Muscle of leg (tissue), 16 donors: ENCODE results near the gene GALNT9. TPM values are rescaled to one million over a fixed set of nuclear protein-coding genes. Genes with fewer than 3 reads are reported as not detected.
"Not testable (repeated sequence)": the region's sequence is repeated elsewhere in the genome, so short reads cannot be mapped to it uniquely, and the experiment has no call there.

ENCODE experiments used
- DNase-seq: peaks from one replicate; pipeline ENCODE4 v3.0.0; 2013
- H3K27ac ChIP-seq: one replicate; pipeline ENCODE4 v1.5.1; 2013; ENCODE audit warnings: mild to moderate bottlenecking, low read length, control low read depth
- H3K27me3 ChIP-seq: one replicate; pipeline ENCODE4 v1.6.1; 2013; ENCODE audit warnings: low read length; ENCODE audit not compliant: control insufficient read depth, insufficient read depth
- H3K36me3 ChIP-seq: one replicate; pipeline ENCODE4 v1.6.1; 2013; ENCODE audit warnings: low read length; ENCODE audit not compliant: control insufficient read depth, insufficient read depth
- H3K4me1 ChIP-seq: one replicate; pipeline ENCODE4 v1.6.1; 2013; ENCODE audit warnings: low read length; ENCODE audit not compliant: control insufficient read depth, insufficient read depth
- H3K4me3 ChIP-seq: one replicate; pipeline ENCODE4 v1.5.1; 2013; ENCODE audit warnings: low read length, control low read depth
- H3K9me3 ChIP-seq: replicated peaks from 2 replicates; pipeline ENCODE4 v1.6.1; 2013; ENCODE audit warnings: low read depth, low read length; ENCODE audit not compliant: control insufficient read depth
- WGBS: methylation state at CpG from one replicate; pipeline ENCODE4 v1.1.5; 2013; ENCODE audit warnings: missing lambda C conversion rate; ENCODE audit not compliant: insufficient coverage; 5-methylcytosine and 5-hydroxymethylcytosine counted together
- long read RNA-seq, 11 donors: transcript quantifications; one replicate each; lab custom pipeline, GENCODE V29; 2026
- polyA plus RNA-seq, 8 donors: library from polyadenylated mRNA; unstranded; fragments of 120-200 nt; gene quantifications; one replicate each; pipeline versions ENCODE4 v1.2.1 to v1.2.3, GENCODE V29; 2013; ENCODE audit warnings: inconsistent platforms in 1 of 8, low replicate concordance in 1 of 8; ENCODE audit not compliant: insufficient read length in 8 of 8, insufficient read depth in 1 of 8
- total RNA-seq: library from RNA; stranded (reverse); fragments of 120-200 nt; gene quantifications from one replicate; pipeline ENCODE4 v1.2.4, GENCODE V29; 2013

The GALNT9 gene
- total RNA-seq (0.93 TPM), polyA plus RNA-seq (1 to 10 TPM in 7 of 8 donors, under 1 TPM in 1; 0.91 to 3.0 (median 2.1) TPM)
- long read RNA-seq, donor 1 = 0 reads
- long read RNA-seq, donor 2 = 0 reads
- long read RNA-seq, donor 3, partial matches to known transcripts = 0 of 1 reads
- long read RNA-seq, donor 3, other reads (novel, unspliced or antisense) = 0 of 1 reads
- long read RNA-seq, donor 4 = 0 reads
- long read RNA-seq, donor 5, partial matches to known transcripts = 0 of 1 reads
- long read RNA-seq, donor 5, other reads (novel, unspliced or antisense) = 0 of 1 reads
- long read RNA-seq, donor 6 = 0 reads
- long read RNA-seq, donor 7, partial matches to known transcripts = 0 of 2 reads
- long read RNA-seq, donor 7, other reads (novel, unspliced or antisense) = 0 of 2 reads
- long read RNA-seq, donor 8 = 0 reads
- long read RNA-seq, donor 9, partial matches to known transcripts = 0 of 1 reads
- long read RNA-seq, donor 9, other reads (novel, unspliced or antisense) = 0 of 1 reads
- long read RNA-seq, donor 10 = 0 reads
- long read RNA-seq, donor 11 = 0 reads

GRCh38 chr12:132329036-132329719 is at the start of gene GALNT9:
Gene GALNT9 (minus strand): TSS chr12:132329589. CDS start chr12:132329203, 386 bp downstream.
- Histone ChIP-seq H3K27ac (no peak within 1 kb of the TSS), H3K27me3 (peaks cover 81% of the 10 kb centered on the region), H3K4me3 (no peak within 1 kb of the TSS), H3K9me3 (no peaks in the 10 kb centered on the region), H3K4me1 (no peaks in the 10 kb centered on the region), H3K36me3 (no peaks in the 10 kb centered on the region)
- 1% methylated on average over 54 of the region's 86 CpGs for WGBS
- DNase-seq = peak; percentile 40

GRCh38 chr12:132379057-132379456 is 49.7 kb upstream of the GALNT9 start:
- H3K27me3 ChIP-seq = peaks cover 57% of the 10 kb centered on the region
- H3K4me3 ChIP-seq, DNase-seq, H3K36me3 ChIP-seq, H3K27ac ChIP-seq, H3K4me1 ChIP-seq, H3K9me3 ChIP-seq: not testable (repeated sequence)
- WGBS = 85% methylated on average over 4 of the region's 6 CpGs

- Histone ChIP-seq H3K4me3 (no peak overlapping the region), H3K9me3 (no peaks in the 10 kb centered on the region), H3K27me3 (peaks cover 63% of the 10 kb centered on the region), H3K36me3 (no peaks in the 10 kb centered on the region), H3K4me1 (peaks cover 9% of the 10 kb centered on the region), H3K27ac (no peak overlapping the region)
- WGBS = 43% methylated on average over 2 of the region's 2 CpGs
- DNase-seq = no peak
These were observed 47.8 kb upstream of the GALNT9 start for GRCh38 chr12:132377147-132377546.

- WGBS = 75% methylated on average over 2 of the region's 10 CpGs
- no peak for DNase-seq
- peaks cover 4% of the 10 kb centered on the region for H3K9me3 ChIP-seq
- H3K27me3 ChIP-seq = peaks cover 61% of the 10 kb centered on the region
- peaks cover 9% of the 10 kb centered on the region for H3K4me1 ChIP-seq
- no peak overlapping the region for H3K27ac ChIP-seq
- H3K36me3 ChIP-seq = no peaks in the 10 kb centered on the region
- H3K4me3 ChIP-seq = no peak overlapping the region
These were observed 47.1 kb upstream of the GALNT9 start for GRCh38 chr12:132376464-132376830.

GRCh38 chr12:132375747-132376463 is 46.5 kb upstream of the GALNT9 start:
- 38% methylated on average over 17 of the region's 22 CpGs for WGBS
- no peak overlapping the region for H3K4me3 ChIP-seq
- H3K27ac ChIP-seq = no peak overlapping the region
- DNase-seq = no peak
- H3K36me3 ChIP-seq = no peaks in the 10 kb centered on the region
- peaks cover 9% of the 10 kb centered on the region for H3K4me1 ChIP-seq
- peaks cover 61% of the 10 kb centered on the region for H3K27me3 ChIP-seq
- H3K9me3 ChIP-seq = peaks cover 5% of the 10 kb centered on the region

- H3K9me3 ChIP-seq = peaks cover 5% of the 10 kb centered on the region
- peaks cover 9% of the 10 kb centered on the region for H3K4me1 ChIP-seq
- no peaks in the 10 kb centered on the region for H3K36me3 ChIP-seq
- H3K27ac ChIP-seq = no peak overlapping the region
- H3K27me3 ChIP-seq = peaks cover 64% of the 10 kb centered on the region
- WGBS = 82% methylated on average over 24 of the region's 28 CpGs
- no peak overlapping the region for H3K4me3 ChIP-seq
- no peak for DNase-seq
These were observed 45.4 kb upstream of the GALNT9 start for GRCh38 chr12:132374612-132375445.

- H3K4me1 ChIP-seq = peaks cover 9% of the 10 kb centered on the region
- H3K36me3 ChIP-seq = no peaks in the 10 kb centered on the region
- H3K9me3 ChIP-seq = peaks cover 5% of the 10 kb centered on the region
- no peak overlapping the region for H3K27ac ChIP-seq
- peak; percentile 30 for DNase-seq
- H3K4me3 ChIP-seq = no peak overlapping the region
- 24% methylated on average over 21 of the region's 28 CpGs for WGBS
- peaks cover 60% of the 10 kb centered on the region for H3K27me3 ChIP-seq
These were observed 44.7 kb upstream of the GALNT9 start for GRCh38 chr12:132373901-132374611.

- 66% methylated on average over 12 of the region's 18 CpGs for WGBS
- no peak for DNase-seq
- Histone ChIP-seq H3K36me3 (no peaks in the 10 kb centered on the region), H3K4me3 (no peak overlapping the region), H3K27ac (no peak overlapping the region), H3K4me1 (peaks cover 12% of the 10 kb centered on the region), H3K9me3 (peaks cover 8% of the 10 kb centered on the region), H3K27me3 (peaks cover 40% of the 10 kb centered on the region)
These were observed 38.5 kb upstream of the GALNT9 start for GRCh38 chr12:132367852-132368251.
